MG63 (cell line): ENCODE results near the gene FBXO10. TPM values are rescaled to one million over a fixed set of nuclear protein-coding genes. Genes with fewer than 3 reads are reported as not detected.

Source experiments
- DNase-seq: peaks from one replicate; pipeline ENCODE4 v3.0.0-alpha.2; 2020
- H3K27me3 ChIP-seq: fragments of 250-450 bp; sonication (Bioruptor Pico); 2 replicates; pipeline ENCODE4 v1.5.1; 2020; ENCODE audit warnings: mild to moderate bottlenecking, moderate library complexity
- H3K36me3 ChIP-seq: fragments of 250-450 bp; sonication (Bioruptor Pico); 2 replicates; pipeline ENCODE4 v1.5.1; 2020; ENCODE audit warnings: mild to moderate bottlenecking, moderate library complexity
- H3K4me3 ChIP-seq: fragments of 250-450 bp; sonication (Bioruptor Pico); 2 replicates; pipeline ENCODE4 v1.5.1; 2020; ENCODE audit warnings: mild to moderate bottlenecking, moderate library complexity
- H3K9me3 ChIP-seq: fragments of 250-450 bp; sonication (Bioruptor Pico); 2 replicates; pipeline ENCODE4 v1.5.1; 2020; ENCODE audit warnings: mild to moderate bottlenecking, moderate library complexity
- total RNA-seq: library from RNA; depleted of rRNA; stranded (reverse); fragments of >200 nt; shearing (Covaris generic); gene quantifications from 2 replicates; pipeline ENCODE4 v1.2.3, GENCODE V29; 2014; ENCODE audit warnings: low replicate concordance

The FBXO10 gene
- total RNA-seq, 1 experiment from 2014 or later = 4.3 TPM

DNA sequence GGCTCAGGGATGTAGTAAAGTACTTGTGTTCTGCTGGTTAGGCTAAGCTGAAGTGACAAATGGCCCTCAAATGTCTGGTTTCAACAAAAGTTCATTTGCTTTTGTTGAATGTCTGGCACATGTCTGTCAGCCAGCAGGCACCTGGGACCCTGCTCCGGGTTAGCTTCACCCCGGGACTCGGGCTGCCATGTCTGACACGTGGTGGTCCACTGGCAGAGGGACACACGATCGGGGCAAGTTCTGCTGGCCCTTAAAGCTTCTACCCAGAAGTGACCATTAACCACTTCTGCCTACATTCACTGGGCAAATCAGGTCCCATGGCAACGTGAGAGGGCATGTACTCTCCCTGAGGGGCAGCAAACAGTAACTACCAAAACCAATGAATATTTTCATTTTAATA lies 66.6 kb downstream of the FBXO10 start:
- H3K4me3 ChIP-seq = no peak overlapping the region
- no peak for DNase-seq

DNA sequence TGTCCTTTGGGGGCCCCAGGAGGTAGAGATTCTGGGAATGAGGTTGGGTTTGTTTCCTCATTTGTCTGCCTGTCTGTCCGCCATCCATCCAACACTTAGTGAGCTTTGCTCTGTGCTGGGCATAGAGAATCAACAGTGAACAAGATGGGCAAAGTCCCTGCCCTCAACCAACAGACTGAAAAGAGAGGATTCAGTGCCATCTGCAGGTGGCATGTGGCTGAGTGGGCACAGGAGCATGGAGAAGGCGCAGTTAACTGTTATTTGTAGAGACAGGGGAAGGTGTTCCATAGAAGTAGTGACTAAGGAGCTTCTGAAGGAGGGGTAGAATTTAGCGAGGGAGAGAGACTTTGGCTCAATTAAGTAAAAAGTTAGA lies 67.4 kb downstream of the FBXO10 start:
- Histone ChIP-seq H3K9me3 (no peaks in the 10 kb centered on the region), H3K36me3 (peaks cover 38% of the 10 kb centered on the region), H3K27me3 (no peaks in the 10 kb centered on the region), H3K4me3 (no peak overlapping the region)
- no peak for DNase-seq

More for the DNA sequence above, 66.6 kb downstream of the FBXO10 start:
- Histone ChIP-seq H3K27me3 (no peaks in the 10 kb centered on the region), H3K9me3 (no peaks in the 10 kb centered on the region), H3K36me3 (peaks cover 32% of the 10 kb centered on the region)

DNA sequence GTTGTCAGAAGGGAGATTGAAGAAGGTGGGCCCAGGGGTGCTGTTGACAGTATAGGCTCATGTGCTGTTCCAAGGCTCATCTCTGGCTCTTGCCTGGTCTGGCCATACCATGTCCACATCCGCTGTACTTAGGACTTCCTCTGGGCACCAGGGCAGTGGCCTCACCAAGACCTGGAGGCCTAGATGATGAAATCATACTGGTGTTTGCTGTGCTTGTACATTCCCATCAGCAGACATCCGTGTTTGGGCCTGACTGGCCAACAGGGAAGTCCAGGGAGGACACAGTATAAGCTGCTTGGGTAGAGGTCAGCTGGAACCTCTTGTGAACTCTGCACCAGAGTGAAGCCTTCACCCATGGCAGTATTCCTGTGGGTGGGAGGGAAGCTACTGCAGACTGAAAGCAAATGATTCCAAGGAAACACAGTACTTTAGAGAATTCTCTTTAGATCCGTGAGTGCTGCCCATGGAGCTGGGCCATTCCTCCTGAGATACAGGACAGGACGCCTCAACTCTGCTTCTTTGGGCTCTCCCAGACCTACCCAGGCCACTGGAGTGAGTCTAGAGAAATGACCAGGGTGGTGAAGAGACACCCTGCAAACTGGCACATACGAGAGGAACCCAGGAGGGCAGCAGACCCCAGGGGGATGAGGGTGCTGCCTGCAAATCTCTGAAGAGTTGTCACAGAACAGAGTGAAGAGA lies 67.9 kb downstream of the FBXO10 start:
- Histone ChIP-seq H3K9me3 (no peaks in the 10 kb centered on the region), H3K27me3 (no peaks in the 10 kb centered on the region), H3K4me3 (no peak overlapping the region), H3K36me3 (peaks cover 43% of the 10 kb centered on the region)
- no peak for DNase-seq

DNA sequence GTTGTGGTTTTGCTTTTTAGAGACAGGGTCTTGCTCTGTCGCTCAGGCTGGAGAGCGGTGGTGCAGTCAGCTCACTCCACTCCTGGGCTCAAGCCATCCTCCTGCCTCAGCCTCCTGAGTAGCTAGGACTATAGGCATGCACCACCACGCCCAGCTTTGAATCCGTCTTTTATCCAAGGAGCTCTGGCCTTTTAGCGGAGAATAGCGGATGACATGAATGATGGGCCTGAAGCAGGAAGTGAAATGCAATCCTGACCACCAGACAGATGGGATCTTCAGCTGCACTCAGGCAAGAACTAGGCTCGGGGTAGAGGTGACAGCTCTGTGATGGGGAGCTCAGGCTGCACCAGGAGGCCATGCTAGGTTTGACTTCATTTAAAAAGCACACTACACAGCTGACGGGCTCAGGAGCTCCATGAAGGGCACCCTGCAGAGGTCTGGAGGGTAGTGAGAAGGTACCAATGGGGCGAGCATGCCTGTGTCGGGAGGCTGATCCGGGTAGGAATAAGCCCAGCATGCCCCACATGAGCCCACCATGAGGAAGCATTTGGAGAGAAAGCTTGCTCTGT lies 68.5 kb downstream of the FBXO10 start:
- no peak overlapping the region for H3K4me3 ChIP-seq
- peaks cover 47% of the 10 kb centered on the region for H3K36me3 ChIP-seq
- DNase-seq = no peak
- no peaks in the 10 kb centered on the region for H3K9me3 ChIP-seq
- no peaks in the 10 kb centered on the region for H3K27me3 ChIP-seq

DNA sequence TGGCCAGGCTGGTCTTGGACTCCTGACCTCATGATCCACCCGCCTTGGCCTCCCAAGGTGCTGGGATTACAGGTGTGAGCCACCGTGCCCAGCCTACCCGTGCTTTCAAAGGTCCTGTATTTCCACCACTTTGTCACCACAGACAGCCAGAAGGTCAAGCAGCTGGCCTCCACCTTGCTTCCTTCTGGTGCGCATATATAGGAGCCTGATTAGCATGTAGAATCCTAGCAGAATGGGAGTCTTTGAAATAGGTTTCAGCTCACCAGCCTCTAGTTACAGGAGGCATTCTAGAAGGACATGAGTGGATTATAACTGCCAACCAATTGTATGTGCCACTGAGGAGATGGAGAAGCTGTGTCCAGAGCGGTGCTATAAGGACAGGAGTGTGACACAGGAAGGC lies 71.6 kb downstream of the FBXO10 start:
- Histone ChIP-seq H3K4me3 (no peak overlapping the region), H3K9me3 (no peaks in the 10 kb centered on the region), H3K36me3 (peaks cover 74% of the 10 kb centered on the region), H3K27me3 (no peaks in the 10 kb centered on the region)
- no peak for DNase-seq

DNA sequence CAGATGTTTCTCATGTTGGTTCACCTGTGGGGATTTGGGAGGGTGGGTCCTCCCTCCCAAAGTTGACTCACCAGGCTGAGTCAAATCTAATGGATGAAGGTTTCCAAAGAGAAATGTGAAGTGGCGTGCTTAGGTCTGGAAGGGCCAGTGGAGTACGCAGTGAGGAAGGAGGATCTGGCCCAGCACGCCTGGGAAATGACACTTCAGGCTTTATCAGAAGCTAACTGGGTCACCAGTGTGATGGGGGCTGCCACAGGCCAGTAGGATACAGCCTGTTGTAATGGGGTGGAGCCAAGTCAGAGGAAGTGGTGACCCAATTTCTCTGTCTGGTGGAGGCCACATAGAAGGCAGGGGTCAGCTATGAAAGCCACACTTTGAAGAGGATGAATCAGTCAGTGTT lies 72.4 kb downstream of the FBXO10 start:
- Histone ChIP-seq H3K9me3 (no peaks in the 10 kb centered on the region), H3K4me3 (no peak overlapping the region), H3K36me3 (peaks cover 80% of the 10 kb centered on the region), H3K27me3 (no peaks in the 10 kb centered on the region)
- no peak for DNase-seq

DNA sequence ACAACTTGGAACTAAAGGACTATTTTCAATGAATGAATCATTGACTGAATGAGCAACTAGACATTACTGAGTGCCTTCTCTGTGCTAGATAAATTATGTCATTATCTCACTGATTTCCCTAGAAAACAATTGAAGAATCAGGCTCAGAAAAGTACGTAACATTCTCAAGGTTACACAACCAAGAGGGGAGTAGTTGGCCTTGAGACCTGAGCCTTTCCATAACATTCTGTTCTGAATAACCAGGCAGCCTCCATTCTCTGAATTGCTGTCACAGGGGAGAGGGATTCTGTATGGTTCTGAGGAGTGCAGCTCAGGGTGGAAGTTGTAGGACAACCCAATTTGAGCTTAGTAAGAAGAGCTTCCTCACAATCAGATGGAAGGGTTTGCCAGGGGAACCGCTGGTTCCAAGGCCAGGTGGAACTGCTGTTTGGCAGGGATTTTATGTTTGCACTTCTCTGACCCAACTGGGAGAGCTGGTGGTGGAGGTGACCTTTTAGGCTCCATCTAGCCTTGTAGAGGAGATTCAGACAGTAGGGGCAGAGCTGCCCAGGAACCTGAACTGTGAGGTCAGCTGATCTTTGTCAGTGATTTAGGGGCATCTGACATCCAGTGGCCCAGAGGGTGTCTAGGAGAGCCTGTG lies 74.1 kb downstream of the FBXO10 start:
- DNase-seq = no peak
- H3K9me3 ChIP-seq = no peaks in the 10 kb centered on the region
- H3K36me3 ChIP-seq = peaks cover 81% of the 10 kb centered on the region
- no peaks in the 10 kb centered on the region for H3K27me3 ChIP-seq
- no peak overlapping the region for H3K4me3 ChIP-seq

DNA sequence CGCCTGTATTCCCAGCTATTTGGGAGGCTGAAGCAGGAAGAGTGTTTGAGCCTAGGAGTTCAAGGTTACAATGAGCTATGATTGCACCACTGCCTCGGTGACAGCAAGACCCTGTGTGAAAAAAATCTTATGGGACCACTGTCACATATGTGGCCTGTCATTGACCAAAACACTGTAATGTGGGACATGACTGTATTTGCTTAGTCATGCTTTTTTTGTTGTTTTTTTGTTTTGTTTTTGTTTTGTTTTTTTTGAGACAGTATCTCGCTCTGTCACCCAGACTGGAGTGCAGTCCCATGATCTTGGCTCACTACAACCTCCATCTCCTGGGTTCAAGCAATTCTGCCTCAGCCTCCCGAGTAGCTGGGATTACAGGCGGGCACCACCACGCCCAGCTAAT lies 76.9 kb downstream of the FBXO10 start:
- Histone ChIP-seq H3K4me3 (no peak overlapping the region), H3K9me3 (no peaks in the 10 kb centered on the region), H3K27me3 (no peaks in the 10 kb centered on the region), H3K36me3 (peaks cover 83% of the 10 kb centered on the region)
- no peak for DNase-seq

DNA sequence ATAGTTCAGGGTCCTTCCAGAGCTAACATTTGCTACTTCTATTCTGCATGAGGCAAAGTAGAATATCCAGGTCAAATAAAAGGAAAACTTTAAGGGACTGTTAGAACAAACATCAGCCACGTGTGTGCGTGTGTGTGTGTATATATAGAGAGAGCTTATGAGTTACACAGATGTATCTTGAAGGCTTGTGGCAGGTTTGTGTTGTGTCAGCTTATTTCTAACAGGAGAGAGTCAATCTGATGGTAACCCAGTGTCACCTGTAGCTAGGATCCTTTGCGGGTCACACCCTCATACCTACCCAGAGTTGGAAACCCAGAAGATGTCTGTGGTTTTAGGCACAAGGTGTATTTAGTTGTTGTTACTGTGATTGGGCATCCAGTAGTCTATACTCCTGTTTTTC lies 77.7 kb downstream of the FBXO10 start:
- Histone ChIP-seq H3K4me3 (no peak overlapping the region), H3K27me3 (no peaks in the 10 kb centered on the region), H3K9me3 (no peaks in the 10 kb centered on the region), H3K36me3 (peaks cover 79% of the 10 kb centered on the region)
- no peak for DNase-seq

DNA sequence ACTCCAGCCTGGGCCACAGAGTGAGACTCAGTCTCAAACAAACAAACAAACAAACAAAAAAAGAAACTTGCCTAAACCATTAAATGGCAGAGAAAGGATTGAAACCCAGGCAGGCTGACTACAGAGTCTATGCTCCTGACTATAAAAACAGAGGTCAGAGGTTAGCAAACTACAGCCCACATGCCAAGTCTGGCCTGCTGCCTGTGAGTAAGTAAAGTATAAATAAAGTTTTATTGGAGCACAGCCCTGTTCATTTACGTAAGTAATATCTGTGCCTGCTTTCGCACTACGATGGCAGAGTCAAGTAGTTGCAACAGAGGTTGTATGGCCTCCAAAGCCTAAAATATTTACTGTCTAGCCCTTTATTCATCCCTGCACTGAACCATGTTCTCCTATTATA lies 78.9 kb downstream of the FBXO10 start:
- Histone ChIP-seq H3K4me3 (no peak overlapping the region), H3K9me3 (no peaks in the 10 kb centered on the region), H3K36me3 (peaks cover 81% of the 10 kb centered on the region), H3K27me3 (no peaks in the 10 kb centered on the region)
- no peak for DNase-seq

DNA sequence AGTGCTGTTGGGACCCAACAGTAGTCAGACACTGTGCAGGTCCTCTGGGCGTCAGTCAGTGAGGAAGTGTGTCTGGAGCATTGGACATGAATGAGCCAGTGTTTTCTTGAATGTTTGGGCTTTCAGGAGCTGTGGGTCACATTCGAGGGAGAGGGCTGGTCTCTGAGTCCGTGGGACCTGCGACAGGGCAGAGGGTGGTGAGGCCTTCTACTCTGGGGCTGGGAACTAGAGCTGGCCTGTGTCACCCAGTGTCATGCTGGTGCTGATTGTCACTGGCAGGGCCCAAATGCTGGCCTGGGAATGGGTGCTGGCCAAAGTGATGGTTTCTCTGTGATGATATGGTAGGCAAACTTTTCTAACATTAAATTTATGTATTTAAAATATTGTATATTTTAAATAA lies 80.2 kb downstream of the FBXO10 start:
- peaks cover 76% of the 10 kb centered on the region for H3K36me3 ChIP-seq

DNA sequence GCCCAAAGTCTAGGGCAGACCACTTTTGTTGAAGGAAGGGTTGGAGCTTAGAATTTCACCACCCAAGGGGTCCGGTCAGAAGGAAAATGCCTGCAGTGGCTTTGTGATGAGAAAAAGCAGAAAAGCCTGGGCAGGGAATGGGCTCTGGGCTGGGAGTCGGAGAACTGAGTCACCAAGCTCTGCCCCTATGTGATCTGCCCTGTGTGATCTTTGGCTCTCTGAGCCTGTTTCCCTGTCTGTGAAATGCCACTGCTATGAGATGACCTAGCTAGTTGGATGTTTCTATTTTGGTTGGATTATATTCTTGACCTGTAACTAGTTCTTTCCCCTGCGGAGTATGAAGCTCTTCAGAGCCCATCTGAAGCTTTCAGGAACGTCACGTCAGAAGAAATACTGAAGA lies 80.6 kb downstream of the FBXO10 start:
- Histone ChIP-seq H3K4me3 (no peak overlapping the region), H3K27me3 (no peaks in the 10 kb centered on the region), H3K9me3 (no peaks in the 10 kb centered on the region), H3K36me3 (peaks cover 76% of the 10 kb centered on the region)
- no peak for DNase-seq

More for the DNA sequence above, 80.2 kb downstream of the FBXO10 start:
- Histone ChIP-seq H3K4me3 (no peak overlapping the region), H3K27me3 (no peaks in the 10 kb centered on the region), H3K9me3 (no peaks in the 10 kb centered on the region)
- no peak for DNase-seq

DNA sequence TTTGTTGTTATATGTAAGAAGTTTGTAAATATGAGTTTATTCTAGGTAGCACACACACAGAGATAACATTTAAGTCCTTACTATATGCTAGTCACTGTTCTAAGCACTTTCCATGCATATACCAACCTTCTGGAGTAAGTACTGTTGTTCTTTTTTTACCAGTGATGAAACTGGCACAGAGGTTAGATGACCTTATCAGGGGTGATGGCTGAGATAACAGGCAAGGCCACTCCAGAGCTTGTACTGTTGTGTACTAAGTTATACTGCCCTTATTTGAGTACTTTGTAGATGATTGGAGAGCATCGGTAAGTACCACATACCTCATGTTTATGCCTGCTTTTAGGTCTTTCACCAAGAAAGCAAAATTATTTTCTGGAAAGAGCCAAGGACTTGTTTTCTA lies 84.2 kb downstream of the FBXO10 start:
- H3K4me3 ChIP-seq = no peak overlapping the region
- H3K36me3 ChIP-seq = peaks cover 75% of the 10 kb centered on the region
- no peaks in the 10 kb centered on the region for H3K27me3 ChIP-seq
- DNase-seq = no peak
- H3K9me3 ChIP-seq = no peaks in the 10 kb centered on the region

DNA sequence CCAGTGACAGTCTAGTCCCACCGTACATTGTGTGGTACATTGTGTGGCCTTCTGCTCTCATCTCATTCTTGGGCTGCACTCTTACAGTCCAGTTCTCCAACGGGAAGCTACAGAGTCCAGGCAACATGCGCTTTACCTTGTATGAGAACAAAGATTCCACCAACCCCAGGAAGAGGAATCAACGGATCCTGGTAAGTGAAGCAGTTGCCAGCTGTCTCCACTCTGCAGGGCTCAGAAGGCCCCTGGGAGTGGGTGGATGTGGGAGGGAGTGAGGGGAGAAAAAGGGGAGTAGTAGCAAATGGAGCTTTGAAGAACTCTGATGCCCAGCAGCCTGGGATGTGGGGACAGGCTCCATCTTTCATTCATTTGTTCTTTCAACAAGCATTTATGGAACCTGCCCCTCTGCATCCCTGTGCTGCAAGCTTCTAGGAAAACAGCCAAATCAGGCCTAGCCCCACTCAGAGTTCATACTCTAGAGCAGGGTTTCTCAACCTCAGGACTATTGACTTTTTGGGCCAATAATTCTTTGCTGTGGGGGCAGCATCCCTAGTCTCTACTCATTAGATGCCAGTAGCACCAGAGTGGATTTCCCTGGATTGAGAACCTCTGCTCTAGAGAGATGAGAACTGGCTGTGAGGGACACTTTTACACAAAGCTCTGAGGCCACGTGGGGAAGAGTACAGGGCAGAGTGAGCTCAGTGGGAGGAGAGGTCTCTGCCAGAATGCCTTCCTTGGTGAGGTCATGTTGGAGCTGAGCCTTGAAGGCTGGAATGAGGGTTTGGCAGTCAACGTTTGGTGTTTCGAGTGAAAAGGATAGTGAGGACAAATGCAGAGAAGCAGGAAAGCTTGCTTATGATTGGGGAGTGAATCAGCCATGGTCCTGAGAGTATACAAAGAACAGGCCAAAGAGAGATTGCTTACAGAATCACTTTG lies 89.3 kb downstream of the FBXO10 start:
- Histone ChIP-seq H3K4me3 (peak overlapping the region; percentile 82), H3K27me3 (no peaks in the 10 kb centered on the region), H3K9me3 (no peaks in the 10 kb centered on the region), H3K36me3 (peaks cover 41% of the 10 kb centered on the region)
- DNase-seq = peak; percentile 89

DNA sequence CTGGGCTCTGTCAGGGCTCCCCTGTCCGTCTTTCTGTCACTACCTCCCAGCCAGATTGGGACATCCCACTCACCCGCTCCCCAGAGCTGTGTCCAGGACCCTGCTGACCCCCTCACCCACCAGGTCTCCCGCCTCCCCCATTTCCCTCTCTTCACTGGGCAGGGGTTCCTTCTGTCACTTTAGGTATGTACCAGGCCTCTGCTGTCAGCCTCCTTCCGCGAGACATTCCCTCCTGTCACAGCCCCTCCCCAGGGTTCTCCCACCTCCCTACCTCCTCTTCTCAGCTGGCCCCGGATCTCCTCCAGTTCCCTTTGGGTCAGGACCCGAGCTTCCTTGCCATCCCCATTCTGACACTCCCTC lies 89.9 kb downstream of the FBXO10 start:
- peak overlapping the region; percentile 82 for H3K4me3 ChIP-seq
- peaks cover 40% of the 10 kb centered on the region for H3K36me3 ChIP-seq
- H3K27me3 ChIP-seq = no peaks in the 10 kb centered on the region
- peak; percentile 8 for DNase-seq
- H3K9me3 ChIP-seq = no peaks in the 10 kb centered on the region

DNA sequence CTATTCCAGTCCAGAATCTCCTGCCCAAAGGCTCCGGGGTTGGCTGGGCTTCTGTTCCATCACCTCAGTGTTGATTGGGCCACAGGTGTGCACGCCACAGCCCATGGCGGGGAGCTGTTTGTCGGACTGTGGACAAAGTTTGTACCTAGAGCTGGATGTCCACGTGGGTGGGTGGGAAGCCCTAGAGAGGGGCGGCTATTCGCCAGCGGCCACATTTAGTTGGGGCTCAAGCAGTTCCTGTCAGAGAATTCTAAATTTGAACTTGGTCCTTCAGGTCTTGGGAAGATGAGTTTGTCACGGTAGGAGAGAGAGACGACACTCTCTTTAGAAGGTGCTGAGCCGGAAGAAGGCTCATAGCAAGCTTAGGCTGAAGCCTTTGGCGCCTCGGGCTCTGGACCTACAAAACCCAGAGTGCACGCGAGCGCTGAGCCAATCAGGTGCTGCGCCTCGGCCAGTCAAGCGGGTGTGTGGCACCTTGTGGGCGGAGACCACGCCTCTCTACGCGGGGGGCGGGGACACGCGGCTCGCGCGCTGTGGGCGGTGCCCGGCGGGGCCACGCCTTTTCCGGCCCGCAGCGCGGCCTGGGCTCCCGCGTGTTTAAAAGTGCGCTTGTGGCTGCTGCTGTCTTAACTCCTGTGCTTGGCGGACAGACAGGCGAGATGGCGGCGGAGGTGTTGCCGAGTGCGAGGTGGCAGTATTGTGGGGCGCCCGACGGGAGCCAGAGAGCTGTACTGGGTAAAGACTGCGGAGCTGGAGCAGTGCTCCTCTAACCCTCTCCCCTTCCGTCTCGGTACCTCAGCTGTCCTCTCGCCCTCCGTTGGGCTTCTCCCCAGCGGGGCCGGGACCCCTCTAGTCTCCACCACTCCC lies 90.6 kb downstream of the FBXO10 start, which contains the start of gene POLR1E:
TSS of gene POLR1E (plus strand) at position 560 of the 867 bp plus-strand sequence. CDS start at position 660, 100 bp downstream.
- Histone ChIP-seq H3K4me3 (peak within 1 kb of the TSS; percentile 82), H3K9me3 (no peaks in the 10 kb centered on the region), H3K36me3 (peaks cover 33% of the 10 kb centered on the region), H3K27me3 (no peaks in the 10 kb centered on the region)
- peak; percentile 93 for DNase-seq
